Measurements from ENCODE around the gene SPINK8. TPM values are rescaled to one million over a fixed set of nuclear protein-coding genes. Genes with fewer than 3 reads are reported as not detected.
"Not testable (repeated sequence)": the region's sequence is repeated elsewhere in the genome, so short reads cannot be mapped to it uniquely, and the experiment has no call there.

SPINK8 gene
- total RNA-seq = not detected

DNA sequence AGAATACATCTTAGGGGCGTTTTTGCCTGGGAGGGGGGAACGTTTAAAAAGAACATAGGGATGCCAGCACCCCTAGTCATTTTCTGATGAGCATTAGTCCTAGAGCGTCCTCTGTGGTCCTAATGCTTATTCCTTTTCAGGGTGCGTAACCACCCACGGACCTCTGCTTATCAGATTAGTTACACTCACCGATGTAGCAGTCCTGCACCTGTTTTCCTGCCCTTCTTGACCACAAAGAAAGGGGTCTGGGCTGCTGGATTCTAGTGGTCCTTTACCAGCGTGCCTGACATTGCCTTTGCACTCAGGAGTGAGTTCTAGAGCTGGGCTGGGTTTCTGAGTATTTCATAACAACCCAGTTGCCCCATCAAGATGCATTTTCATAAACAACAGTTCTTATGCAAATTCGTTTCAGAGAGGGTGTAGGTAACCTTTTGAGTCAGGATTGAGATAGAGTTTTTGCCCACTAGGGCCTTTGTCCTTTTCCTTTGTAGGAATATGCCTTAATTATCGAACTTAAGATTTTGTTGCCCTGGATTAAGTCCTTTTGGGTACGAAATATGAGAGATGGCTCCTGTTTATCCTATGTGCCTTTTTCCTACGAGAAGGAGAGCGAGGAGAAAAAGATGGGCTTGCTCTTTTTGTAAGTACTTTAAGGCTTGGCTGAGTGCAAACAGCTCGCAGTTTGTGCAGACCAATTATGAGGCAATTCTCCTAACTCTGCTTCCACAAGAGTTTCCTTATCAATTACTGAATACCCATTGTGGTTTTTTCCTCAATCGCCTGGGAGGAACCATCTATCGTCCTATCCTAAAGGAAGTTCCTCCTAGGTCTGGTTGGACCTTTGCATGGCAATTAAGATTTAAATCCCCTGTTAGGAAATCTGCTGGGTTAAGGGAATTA, at the start of gene SPINK8:
Gene SPINK8 (minus strand): TSS at position 316 of the 900 bp plus-strand sequence. CDS start 5,320 bp downstream, outside the sequence.
- not testable (repeated sequence) for H3K4me3 ChIP-seq (ENCODE audit: low read length); H3K9me3 ChIP-seq (ENCODE audit: low read depth, low read length); H3K27me3 ChIP-seq (ENCODE audit: insufficient read depth, low read length)
- H3K4me1 ChIP-seq (ENCODE audit: insufficient read depth, low read length) = peaks cover 38% of the 10 kb centered on the region

DNA sequence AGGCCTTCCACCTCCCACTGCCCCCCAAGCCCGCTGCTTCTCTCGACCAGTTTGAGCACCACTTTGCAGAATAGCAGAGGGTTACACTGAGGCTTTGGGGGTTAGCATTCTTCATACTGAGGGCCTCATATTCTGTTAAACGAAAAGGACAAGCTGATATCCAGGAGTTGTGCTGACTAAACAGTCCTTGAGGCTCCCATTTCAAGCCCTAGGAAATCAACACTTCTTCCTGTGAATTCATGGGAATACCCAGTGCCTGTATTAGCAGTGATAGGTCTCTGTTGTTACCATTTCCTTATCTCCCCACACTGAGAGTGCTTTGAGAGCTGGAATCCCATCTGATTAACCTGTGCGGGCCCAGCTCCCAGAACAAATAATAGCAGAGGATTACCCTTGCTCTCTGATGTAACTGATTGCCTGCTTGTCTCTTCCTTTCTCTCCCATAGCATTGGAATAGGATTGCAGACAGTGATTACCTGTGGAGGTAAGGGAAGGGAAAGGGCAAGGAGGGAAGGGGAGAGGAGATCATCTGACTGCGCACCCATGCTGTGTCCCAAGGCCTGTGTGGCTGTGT, 39.5 kb upstream of the SPINK8 start:
- H3K4me3 ChIP-seq (ENCODE audit: low read length) = no peak overlapping the region
- no peaks in the 10 kb centered on the region for H3K9me3 ChIP-seq (ENCODE audit: low read depth, low read length)
- H3K4me1 ChIP-seq (ENCODE audit: insufficient read depth, low read length) = no peaks in the 10 kb centered on the region
- no peaks in the 10 kb centered on the region for H3K27me3 ChIP-seq (ENCODE audit: insufficient read depth, low read length)

DNA sequence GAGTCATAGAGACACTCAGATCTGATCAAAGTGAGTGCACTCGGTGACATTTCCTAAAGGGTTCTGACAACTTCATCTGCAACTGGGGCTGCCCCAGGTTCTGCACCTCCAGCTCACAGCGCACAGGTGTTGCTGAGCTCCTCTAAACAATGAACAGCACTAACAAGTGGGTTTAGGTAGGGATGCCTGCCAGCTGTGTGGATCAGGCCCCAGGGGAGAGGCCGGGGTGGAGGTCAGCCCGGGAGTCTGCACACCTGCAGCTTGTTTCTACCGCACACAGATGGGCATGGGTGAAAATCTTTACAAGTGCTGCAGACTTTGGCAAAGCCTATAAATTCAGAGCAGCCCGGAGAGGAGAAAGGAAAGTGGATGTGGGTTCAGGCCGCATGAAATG, 38.9 kb upstream of the SPINK8 start:
- H3K4me3 ChIP-seq (ENCODE audit: low read length) = no peak overlapping the region
- no peaks in the 10 kb centered on the region for H3K27me3 ChIP-seq (ENCODE audit: insufficient read depth, low read length)
- H3K9me3 ChIP-seq (ENCODE audit: low read depth, low read length) = no peaks in the 10 kb centered on the region
- H3K4me1 ChIP-seq (ENCODE audit: insufficient read depth, low read length) = no peaks in the 10 kb centered on the region

- no peaks in the 10 kb centered on the region for H3K4me1 ChIP-seq (ENCODE audit: insufficient read depth, low read length)
- H3K27me3 ChIP-seq (ENCODE audit: insufficient read depth, low read length) = no peaks in the 10 kb centered on the region
- no peak within 1 kb of the TSS for H3K4me3 ChIP-seq (ENCODE audit: low read length)
- H3K9me3 ChIP-seq (ENCODE audit: low read depth, low read length) = no peaks in the 10 kb centered on the region
These were observed 38.4 kb upstream of the SPINK8 start, which contains the start of gene FBXW12 for GRCh38 chr3:48371651-48372376. Gene FBXW12 (plus strand): TSS chr3:48372219. CDS start chr3:48372768, 549 bp downstream.

- no peaks in the 10 kb centered on the region for H3K4me1 ChIP-seq (ENCODE audit: insufficient read depth, low read length)
- no peaks in the 10 kb centered on the region for H3K9me3 ChIP-seq (ENCODE audit: low read depth, low read length)
- H3K4me3 ChIP-seq (ENCODE audit: low read length) = no peak overlapping the region
- no peaks in the 10 kb centered on the region for H3K27me3 ChIP-seq (ENCODE audit: insufficient read depth, low read length)
These were observed 36.9 kb upstream of the SPINK8 start for GRCh38 chr3:48370333-48370713.

DNA sequence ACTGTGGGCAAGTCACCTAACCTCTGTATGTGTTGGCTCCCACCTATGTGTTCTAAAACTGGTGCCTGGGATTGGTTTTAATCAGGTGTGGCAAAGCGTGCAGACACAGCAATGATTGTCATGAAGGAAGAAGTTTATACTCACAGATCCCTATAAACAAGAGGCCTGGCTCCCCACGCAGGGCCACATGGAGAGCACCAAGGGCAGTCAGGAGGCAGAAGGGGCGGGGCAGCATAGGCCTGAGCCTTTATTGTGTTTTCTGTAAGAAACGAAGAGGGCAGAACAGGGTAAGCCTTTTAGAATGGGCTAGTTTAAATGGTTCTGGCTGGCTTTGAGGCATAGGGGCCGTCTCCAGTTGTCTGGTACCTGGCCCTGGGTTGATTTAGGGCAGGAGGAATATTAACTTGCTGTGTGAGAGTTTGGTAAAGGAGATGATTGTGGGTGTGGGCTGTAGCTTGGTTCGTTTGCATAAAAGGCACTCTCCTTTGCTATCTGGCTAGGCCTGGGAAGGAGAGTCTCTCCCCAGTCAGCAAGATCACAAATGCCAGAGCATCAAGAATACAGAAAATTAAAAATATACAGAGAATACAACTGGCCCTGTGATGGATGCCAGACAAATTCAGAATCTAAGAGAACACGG, 36.4 kb upstream of the SPINK8 start:
- Histone ChIP-seq H3K27me3 (ENCODE audit: insufficient read depth, low read length) (no peaks in the 10 kb centered on the region), H3K4me3 (ENCODE audit: low read length) (no peak overlapping the region), H3K4me1 (ENCODE audit: insufficient read depth, low read length) (no peaks in the 10 kb centered on the region), H3K9me3 (ENCODE audit: low read depth, low read length) (no peaks in the 10 kb centered on the region)

- Histone ChIP-seq H3K27me3 (ENCODE audit: insufficient read depth, low read length) (no peaks in the 10 kb centered on the region), H3K9me3 (ENCODE audit: low read depth, low read length) (no peaks in the 10 kb centered on the region), H3K4me3 (ENCODE audit: low read length) (no peak overlapping the region), H3K4me1 (ENCODE audit: insufficient read depth, low read length) (no peaks in the 10 kb centered on the region)
These were observed 33.7 kb upstream of the SPINK8 start for GRCh38 chr3:48367201-48367600.

GRCh38 chr3:48364840-48365239, 31.4 kb upstream of the SPINK8 start:
- Histone ChIP-seq H3K27me3 (ENCODE audit: insufficient read depth, low read length) (peaks cover 3% of the 10 kb centered on the region), H3K4me1 (ENCODE audit: insufficient read depth, low read length) (no peaks in the 10 kb centered on the region), H3K9me3 (ENCODE audit: low read depth, low read length) (peaks cover 4% of the 10 kb centered on the region), H3K4me3 (ENCODE audit: low read length) (no peak overlapping the region)

- no peaks in the 10 kb centered on the region for H3K4me1 ChIP-seq (ENCODE audit: insufficient read depth, low read length)
- no peak overlapping the region for H3K4me3 ChIP-seq (ENCODE audit: low read length)
- H3K9me3 ChIP-seq (ENCODE audit: low read depth, low read length) = peaks cover 4% of the 10 kb centered on the region
- peaks cover 3% of the 10 kb centered on the region for H3K27me3 ChIP-seq (ENCODE audit: insufficient read depth, low read length)
These were observed 28.5 kb upstream of the SPINK8 start for GRCh38 chr3:48361928-48362327.

DNA sequence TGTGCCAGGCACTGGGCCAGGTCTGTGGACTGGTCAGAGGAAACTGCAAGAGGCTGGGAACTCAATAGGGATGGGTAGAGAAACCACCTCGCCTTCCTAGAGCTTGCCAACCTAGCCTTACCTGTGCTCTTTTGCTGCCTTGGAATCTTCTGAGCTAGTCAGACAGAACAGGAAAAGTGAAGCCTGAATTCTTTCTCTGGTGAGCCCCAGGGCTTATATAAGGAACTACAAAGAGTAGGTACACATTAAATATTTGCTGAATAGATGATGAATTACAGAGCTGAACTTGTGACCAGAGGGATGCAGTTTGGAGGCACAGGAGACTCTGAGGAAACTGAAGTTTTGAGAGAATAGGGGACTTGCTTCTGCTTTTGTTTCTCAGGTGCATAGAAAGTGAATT, 23.0 kb upstream of the SPINK8 start:
- H3K27me3 ChIP-seq (ENCODE audit: insufficient read depth, low read length) = peaks cover 3% of the 10 kb centered on the region
- no peak overlapping the region for H3K4me3 ChIP-seq (ENCODE audit: low read length)
- H3K4me1 ChIP-seq (ENCODE audit: insufficient read depth, low read length) = no peaks in the 10 kb centered on the region
- H3K9me3 ChIP-seq (ENCODE audit: low read depth, low read length) = peaks cover 4% of the 10 kb centered on the region

GRCh38 chr3:48353987-48354386, 20.5 kb upstream of the SPINK8 start:
- Histone ChIP-seq H3K4me3 (ENCODE audit: low read length) (no peak overlapping the region), H3K27me3 (ENCODE audit: insufficient read depth, low read length) (no peaks in the 10 kb centered on the region), H3K9me3 (ENCODE audit: low read depth, low read length) (no peaks in the 10 kb centered on the region), H3K4me1 (ENCODE audit: insufficient read depth, low read length) (no peaks in the 10 kb centered on the region)

- Histone ChIP-seq H3K9me3 (ENCODE audit: low read depth, low read length) (no peaks in the 10 kb centered on the region), H3K4me1 (ENCODE audit: insufficient read depth, low read length) (no peaks in the 10 kb centered on the region), H3K4me3 (ENCODE audit: low read length) (no peak overlapping the region), H3K27me3 (ENCODE audit: insufficient read depth, low read length) (no peaks in the 10 kb centered on the region)
These were observed 19.1 kb upstream of the SPINK8 start for GRCh38 chr3:48352546-48352945.

DNA sequence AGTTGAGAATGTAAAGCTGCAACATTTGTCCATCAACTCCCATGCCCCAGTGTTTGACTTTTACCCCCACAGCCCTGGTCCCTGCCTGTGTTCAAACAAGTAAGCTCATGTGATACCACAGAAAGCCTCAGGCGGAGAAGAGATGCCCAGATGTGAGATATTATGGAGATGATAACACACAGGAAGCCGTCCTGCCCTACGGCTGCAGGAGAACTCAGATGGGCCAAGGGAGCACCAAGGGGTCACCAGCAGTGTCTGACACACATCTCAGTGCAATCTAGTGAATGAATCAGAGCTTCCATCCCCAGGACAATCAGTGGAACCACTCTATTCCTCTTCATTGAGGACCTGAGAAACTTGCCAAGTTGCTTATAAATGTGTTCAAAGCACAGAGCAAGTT, 14.0 kb upstream of the SPINK8 start:
- H3K4me1 ChIP-seq (ENCODE audit: insufficient read depth, low read length) = no peaks in the 10 kb centered on the region
- no peaks in the 10 kb centered on the region for H3K27me3 ChIP-seq (ENCODE audit: insufficient read depth, low read length)
- no peak overlapping the region for H3K4me3 ChIP-seq (ENCODE audit: low read length)
- H3K9me3 ChIP-seq (ENCODE audit: low read depth, low read length) = no peaks in the 10 kb centered on the region

GRCh38 chr3:48345946-48346572, 12.6 kb upstream of the SPINK8 start:
- Histone ChIP-seq H3K9me3 (ENCODE audit: low read depth, low read length) (no peaks in the 10 kb centered on the region), H3K27me3 (ENCODE audit: insufficient read depth, low read length) (no peaks in the 10 kb centered on the region), H3K4me3 (ENCODE audit: low read length) (no peak overlapping the region), H3K4me1 (ENCODE audit: insufficient read depth, low read length) (no peaks in the 10 kb centered on the region)

Data from mononuclear cell (primary cell).